HG03378 (cell line): ENCODE measurements around the gene CPLX1.

Experiments
- ATAC-seq: cut with Tn5 transposase; IDR thresholded peaks from one replicate; pipeline ENCODE4 v1.9.1; 2021; ENCODE audit warnings: mild to moderate bottlenecking, moderate library complexity; ENCODE audit not compliant: unreplicated experiment

Gene CPLX1

DNA sequence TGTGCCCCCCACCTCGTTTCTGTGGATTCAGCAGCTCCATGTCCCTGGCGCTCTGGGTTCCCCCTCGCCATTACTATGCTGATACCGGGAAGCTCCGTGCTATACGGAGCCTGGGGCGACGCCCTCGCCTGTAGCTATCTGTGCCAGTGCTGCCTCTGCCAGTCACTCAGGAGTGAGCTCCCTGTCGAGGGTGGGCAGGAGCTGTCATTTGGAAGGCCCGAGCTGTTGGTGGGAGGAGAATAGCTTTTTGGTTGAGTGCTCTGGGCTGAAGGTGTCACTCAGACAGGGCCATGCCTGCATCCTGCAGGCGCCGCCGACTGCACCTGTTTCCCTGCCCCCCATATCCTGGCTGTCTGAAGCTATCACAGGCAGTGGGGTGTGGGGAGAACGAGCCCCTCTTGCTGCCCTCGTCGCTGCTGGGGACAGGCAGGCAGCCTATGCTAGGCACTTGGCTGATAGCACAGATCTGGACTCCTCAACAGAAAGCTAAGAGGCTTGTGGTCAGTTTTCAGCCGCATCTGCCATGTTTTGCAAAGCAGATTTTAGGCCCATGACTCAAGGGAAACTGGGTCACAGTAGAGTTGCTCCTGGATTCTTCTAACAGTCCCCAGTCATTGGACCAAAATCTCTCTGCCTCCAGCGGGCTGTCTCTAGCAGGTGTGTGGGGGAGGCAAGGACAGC is 31.8 kb downstream of the CPLX1 start:
- no peak for ATAC-seq

DNA sequence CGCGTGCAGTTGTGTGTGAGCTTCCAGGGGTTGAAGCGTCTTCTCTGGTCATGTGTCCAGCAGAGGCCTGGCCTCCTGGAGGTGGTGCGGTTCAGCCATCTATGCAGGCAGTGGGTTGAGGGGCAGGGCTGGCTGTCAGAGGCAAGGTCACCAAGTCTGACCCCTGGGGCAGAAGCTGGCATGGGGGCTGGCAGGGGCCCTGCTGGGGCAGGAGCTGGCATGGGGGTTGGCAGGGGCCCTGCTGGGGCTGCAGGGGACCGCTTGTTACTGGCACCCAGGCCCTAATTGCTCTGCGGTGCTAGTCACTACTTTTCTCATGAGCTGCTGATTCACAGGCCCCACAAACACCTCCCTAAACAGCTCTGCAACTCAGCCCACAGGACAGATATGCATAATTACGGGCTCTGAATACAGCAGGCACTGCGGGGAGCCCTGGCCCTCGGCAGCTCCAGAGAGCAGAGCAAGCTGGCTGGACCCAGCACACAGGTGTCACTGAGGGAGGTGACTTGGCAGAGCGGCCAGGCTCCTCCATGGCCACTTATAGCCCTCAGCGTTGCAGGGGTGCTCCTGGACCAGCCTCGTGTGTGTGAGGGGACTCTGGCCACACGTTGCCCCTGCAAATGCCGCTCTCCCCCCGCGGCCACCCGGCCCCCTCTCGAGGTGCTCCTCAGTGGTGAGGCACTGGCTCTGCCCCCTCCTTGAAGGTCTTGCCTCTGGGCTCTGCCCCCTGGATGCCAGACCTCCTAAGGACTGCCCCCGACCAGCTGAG is 32.7 kb downstream of the CPLX1 start:
- ATAC-seq, result no peak

DNA sequence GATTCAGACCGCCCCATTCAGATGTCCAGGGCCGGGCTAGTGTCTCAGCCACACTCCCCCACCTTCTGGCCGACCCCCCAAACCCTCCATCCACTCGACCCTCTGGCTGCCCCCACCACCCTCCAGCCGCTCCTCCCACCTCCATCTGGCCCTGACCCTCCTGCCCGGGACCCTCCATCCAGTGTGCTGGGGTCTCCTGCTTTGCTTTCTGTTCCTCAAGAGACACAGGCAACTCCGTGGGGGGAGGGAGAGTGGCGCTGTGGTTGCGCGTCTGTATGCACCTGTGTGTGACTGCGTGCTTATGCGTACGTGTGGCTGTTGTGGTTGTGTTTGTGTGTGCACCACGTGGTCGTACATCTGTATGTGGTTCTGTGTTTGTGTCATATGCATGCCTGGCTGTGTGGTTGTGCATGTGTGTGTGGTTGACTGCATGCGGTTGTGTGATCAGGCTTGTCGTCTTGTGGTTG is 33.3 kb downstream of the CPLX1 start:
- no peak for ATAC-seq

DNA sequence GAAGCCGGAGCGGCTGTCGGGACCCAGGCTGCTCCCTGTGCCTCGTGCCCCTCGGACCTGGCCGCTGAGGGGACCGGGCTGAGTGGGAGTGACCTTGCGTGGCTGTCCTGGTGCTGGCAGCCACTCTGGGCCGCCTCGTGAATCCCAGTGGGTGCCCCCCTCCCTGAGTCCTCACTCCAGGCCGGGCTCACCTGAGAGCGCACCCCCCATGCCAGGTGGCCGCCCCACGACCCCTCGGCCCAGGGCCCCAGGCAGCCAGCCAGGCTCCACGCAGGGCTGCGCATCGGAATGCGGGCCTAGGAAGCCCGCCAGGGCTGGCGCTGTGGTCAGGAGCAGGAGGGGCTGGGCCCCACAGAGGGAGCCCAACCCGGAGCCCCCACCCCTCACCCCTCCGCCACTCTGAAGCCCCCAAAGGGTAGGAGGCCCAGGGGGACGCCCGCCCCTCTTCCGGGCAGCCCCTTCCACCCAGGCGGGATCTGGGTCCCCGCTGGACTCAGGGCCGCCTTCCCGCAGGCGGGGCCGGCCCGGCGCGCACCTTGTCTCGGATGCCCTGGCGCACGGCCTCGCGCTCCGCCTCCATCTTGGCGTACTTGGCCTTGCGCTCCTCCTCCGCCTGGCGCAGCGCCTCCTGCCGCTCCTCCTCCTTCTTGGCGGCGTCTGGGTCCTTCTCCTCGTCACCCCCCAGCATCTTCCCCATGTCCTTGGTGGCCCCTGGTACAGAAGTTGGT is 33.9 kb downstream of the CPLX1 start:
- ATAC-seq, result no peak

DNA sequence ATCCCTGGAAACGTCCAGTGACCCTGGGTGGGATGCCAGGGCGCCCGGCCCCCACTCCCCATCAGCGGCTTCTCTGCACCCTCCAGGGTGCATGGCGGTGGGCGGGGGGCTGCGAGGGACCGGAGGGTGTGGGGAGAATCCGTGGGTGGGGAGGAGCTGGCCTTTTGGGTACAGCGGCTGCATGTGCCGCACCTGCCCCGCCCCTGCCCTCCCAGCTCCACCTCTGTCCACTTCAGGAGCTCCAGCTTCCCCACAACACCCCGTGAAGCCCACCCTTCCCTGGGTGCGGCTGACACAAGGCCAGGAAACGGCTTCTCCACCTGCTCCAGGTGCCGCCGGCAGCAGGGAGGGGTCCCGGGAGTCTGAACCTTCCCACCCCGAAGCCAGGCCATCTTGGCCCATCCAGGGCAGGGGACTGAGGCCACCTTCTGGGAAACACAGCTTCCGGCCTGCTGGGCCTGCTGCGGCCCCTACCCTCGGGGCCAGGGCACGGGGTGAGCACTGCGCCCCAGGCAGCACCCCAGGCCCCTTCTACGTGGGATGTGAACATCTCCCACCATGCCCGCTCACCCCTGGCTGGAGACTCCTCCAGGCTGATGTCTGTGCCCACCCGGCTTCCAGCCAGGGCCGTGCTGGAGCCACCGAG is 34.6 kb downstream of the CPLX1 start:
- no peak for ATAC-seq

DNA sequence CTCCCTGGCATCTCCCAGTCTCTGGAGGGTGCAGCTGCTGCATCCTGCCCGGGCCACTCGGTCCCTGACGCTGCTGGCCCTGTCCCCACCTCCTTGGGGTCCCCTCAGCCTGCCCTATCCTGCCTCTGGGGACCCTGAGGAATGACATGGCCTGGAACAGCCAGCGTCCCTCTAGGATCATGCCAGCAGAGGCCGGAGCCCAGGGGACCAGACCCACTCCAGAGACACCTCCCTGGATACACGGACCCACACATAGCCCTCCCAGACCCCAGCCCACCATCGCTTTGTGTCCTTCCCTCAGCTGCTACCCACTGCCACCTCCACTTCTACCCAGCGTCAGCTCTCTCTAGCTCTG is 35.5 kb downstream of the CPLX1 start:
- no peak for ATAC-seq

DNA sequence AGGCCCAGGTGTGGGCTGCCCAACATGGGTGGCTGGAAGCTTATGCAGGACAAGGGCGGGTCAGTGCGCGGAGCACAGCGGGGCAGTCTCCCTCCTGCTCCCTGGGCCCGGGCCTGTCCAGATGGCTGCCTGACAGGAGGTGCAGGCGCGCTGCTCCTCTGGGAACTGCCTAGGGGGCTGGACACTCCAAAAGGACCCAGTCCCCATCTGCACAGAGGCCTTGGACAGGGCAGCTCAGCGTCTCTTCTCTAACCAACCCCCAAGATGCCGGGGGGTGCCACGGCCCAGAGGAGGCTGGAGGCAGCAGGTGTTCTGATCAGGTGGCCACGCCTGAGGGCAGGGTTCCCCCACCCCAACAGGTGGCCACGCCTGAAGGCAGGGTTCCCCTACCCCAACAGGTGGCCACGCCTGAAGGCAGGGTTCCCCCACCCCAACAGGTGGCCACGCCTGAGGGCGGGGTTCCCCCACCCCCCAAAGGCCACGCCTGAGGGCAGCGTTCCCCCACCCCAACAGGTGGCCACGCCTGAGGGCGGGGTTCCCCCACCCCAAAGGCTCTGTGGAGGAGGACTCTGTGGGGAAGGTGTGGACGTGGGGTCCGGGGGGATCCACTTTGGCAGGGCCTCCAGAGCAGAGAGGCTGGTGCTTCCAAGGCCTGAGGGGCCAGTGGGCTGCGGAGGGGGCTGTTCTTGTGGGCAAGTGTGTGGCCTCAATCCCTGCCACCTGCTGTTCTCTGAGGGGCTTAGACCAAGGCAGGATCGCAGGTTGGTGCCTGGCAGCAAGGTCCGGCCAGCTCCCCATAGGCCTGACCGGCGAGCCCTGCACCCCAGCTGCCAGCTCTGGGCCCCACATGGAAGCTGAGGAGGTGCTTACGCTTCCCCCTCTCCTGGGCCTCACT is 36.1 kb downstream of the CPLX1 start:
- no peak for ATAC-seq

DNA sequence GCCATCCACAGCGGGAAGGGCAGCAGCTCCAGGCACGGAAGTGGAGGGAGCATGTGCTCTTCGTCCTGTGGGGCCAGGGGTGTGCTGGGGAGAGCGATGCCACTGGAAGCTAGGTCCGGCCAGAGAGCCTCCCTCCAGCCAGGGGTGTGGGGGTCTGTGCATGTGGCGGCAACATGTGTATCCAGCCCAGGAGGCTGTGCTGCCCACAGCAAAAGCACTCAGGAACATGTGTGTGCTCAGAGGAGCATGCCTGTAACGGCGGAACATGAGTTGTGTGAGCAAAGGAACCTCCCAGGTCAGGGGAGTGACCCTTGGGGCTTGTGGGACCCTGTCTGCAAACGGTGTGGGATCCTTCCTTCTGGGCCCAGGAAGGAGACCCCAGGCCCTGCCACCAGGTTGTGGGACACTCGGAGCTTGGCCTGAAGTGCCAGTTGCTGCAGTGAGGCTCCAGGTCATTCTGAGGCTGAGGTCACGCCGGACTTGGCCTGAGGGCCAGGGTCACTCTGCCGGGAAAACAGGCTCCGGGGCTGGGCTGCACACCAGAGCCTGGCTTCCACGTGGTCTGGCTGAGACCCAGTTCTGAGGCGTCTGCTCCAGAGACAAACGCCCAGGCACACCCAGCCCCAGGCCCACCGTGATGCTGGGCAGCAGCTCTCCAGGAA is 37.2 kb downstream of the CPLX1 start:
- ATAC-seq, result no peak

DNA sequence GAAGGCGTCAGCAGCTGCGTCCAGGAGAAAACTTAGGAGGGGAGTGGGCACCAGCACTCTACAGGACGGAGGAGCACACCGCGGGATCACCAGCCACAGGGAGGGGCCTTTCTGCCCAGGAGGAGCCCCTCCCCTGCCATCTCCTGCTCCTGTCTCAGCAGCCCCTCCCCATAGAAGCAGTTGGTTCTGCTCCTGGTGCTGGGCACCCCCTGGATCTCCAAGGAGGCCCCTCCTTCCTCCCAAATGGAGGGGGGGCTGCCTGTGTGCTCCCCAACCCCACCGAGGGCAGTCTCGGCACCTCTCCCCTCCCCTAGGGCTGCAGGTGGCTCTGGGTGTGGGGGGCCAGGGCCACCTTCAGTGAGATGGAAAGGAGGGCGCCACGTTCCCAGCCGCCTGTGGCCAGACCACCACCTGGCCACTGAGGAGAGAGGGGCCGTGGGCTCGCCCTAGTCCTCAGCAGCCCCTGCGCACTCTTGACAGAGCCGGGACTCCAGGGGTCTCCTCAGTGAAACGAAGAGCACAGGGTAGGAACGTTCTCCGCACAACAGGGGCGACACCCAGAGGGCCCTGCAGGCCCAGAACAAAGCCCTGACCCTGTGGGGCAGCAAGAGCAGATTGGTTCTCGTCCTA is 37.8 kb downstream of the CPLX1 start:
- no peak for ATAC-seq

DNA sequence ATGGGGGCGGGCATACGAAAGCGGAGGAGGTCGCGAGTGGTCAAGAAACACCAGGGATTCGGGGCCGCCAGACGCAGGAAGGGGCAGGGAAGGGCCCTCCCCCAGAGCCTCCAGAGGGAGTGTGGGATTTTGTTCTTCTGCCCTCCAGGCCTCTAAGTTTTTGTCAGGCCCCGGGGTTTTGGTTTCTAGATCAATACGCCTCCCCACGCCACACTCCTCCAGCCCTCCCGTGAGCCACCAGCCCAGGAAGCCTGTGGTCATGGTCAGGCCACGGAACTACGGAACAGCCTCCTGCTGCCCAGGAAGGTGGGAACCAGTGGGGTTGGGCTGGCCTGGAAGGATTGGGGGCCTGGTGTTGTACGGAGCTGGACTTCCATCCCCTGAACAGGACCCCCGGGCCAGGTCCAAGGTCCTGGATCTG is 38.4 kb downstream of the CPLX1 start:
- ATAC-seq, result no peak

DNA sequence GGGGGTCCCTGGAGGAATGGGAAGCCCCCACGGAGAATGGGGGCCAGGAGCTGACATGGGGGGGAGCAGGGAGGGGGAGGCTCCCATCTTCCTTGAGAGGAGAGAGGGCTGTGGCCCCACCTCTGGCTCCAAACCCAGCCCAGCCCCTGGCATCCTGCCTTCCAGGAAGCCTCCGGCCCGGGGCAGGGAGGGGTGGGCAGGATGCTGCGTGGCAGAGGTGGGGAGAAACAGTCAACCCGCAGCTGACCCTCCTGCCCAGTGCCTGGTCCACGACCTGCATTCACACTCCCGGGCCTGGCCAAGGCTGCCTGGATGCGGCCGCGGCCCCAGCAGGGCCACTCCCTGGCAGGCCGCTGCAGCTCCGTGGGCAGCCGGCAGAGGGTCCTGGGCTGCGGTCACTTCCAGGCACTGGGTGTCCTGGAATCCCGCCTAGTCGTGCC is 39.0 kb downstream of the CPLX1 start:
- ATAC-seq, result no peak

DNA sequence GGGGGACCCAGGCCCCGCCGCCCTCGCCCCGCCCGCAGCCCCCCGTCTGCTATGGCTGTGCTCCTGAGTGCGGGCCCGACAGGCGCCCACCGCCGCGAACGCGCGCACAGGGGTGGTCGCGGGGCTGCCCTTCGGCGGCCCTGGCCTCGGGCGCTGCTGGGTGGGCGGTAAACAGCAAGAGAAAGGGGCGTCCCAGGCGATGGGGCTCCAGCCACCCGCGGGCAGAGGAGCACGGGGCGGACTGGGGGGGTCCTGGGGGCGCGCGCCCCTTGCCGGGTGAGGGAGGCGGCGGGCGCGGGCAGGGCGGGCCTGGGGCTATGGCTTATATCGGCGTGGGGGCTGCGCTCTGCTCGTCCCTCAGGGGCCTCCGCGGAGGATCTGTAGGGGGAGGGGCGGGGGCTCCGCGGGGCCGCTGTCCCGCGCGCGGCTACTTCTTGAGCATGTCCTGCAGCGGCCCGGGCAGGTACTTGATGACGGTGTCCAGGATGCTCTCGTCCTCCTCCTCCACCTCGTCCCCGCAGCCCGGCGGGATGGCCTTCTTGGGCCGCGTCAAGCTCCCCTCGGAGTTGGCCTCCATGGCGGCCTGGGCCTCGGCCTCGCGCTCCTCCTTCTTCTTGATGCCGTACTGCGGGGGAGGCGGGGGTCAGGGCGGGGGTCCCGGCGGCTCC is 39.7 kb downstream of the CPLX1 start:
- ATAC-seq, result no peak

DNA sequence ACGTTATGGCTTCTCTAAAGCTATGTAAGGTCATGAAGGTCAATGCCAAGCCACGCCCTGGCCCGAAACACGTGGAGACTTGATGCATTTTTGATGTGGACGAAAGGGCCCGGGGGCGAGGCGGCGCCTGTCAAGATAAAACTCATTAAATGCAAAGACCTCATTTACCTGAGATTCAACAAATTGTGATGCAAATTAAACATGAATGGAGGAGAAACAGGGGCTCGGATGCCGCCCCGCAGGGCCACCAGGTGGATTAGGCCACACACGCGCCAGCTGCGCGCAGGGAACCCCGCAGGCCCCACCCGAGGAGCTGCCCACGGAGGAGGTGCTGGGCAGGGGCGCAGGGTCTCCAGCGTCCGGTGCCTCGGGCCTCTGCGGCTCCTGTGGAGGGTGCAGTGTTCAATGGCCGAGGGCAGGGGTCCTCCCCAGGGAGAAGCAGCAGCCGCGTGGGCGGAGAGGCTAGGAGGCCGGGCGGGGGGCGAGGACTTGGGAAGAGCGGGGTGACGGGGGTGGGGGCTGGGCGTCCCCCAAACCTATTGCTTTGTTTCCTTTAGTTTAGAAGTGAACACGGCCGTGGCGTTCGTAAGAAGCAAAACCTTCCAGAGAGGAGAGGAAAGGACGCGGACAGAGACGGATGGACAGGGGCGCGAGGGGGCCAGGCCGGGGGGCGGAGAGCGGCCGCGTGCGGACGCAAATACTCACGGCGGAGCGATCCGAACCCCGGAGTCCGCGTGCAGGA is 40.4 kb downstream of the CPLX1 start:
- ATAC-seq, result no peak

DNA sequence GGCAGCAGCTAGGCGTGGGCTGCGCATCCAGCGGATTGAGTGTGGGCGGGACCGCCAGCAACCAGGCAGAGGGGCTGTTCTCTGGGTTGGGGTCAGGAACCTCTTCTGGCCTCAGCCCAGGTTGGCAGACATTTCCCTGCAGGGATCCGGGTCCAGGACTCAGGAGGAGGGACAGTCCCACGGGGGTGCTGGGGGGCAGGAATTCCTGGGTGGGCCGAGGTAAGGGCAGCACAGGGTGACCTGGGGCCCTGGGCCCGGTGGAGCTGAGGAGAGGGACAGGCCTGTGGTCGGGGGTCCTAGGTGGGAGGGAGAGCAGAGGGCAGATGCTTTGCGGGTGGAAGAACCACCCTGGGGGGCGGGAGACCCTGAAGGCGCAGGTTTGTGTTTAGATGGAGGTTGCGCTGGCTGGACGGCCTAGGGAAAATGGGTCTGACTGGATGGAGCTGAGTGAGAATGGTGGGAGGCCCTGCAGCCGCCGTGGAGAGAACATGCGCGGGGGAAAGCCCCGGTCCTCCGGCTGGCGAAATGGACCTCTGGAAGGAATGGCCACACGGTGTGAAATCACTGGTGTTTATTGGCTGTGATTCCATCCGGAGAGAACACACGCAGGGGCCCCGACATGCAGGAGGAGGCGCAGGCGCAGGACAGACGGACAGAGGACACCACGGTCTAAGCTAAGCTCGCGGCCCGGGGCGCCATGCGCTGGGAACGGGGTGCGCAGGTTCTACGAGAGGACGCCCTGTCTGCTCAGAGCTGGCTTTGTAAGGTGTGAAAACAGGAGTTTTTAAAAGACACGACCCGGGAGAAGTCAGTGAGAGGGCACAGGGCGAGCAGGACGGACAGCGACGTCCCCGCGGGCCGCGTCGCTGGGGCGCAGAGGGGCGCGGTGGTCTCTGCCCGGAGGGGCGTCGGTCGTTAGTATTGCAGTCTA is 41.3 kb downstream of the CPLX1 start:
- no peak for ATAC-seq

DNA sequence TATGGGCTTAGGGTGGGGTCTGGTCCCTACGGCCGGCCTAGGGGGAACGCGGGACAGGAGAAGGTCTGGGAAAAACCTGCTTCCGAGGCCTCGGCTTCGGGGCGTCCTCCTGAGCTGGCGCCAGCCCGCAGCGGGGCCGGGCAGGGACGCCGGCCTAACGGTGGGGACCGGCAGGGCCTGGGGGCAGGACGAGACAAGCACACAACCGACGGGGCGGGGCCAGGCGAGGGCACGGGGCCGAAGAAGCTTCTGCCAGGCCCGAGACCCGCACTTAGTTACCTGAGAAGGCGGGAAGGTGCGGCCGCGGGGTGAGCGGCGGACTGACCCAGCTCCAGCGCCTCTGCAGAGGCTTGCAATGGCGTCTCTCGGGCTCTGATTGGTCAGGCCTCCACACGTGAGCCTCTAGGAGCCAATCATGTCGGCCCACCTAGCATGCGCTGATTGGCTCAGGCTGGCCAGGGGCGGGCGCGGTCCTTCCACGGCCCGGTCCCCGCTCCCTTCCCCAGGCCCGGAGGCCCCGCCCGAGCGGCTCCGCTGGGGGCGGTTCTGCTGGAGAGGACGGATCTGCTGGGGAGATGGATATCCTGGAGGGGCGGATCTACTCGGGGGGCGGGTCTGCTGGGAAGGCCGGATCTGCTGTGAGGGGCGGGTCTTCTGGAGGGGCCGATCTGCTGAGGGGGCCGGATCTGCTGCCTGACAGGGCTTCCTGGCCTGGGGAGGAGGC is 44.3 kb downstream of the CPLX1 start:
- peak; percentile 95 for ATAC-seq

DNA sequence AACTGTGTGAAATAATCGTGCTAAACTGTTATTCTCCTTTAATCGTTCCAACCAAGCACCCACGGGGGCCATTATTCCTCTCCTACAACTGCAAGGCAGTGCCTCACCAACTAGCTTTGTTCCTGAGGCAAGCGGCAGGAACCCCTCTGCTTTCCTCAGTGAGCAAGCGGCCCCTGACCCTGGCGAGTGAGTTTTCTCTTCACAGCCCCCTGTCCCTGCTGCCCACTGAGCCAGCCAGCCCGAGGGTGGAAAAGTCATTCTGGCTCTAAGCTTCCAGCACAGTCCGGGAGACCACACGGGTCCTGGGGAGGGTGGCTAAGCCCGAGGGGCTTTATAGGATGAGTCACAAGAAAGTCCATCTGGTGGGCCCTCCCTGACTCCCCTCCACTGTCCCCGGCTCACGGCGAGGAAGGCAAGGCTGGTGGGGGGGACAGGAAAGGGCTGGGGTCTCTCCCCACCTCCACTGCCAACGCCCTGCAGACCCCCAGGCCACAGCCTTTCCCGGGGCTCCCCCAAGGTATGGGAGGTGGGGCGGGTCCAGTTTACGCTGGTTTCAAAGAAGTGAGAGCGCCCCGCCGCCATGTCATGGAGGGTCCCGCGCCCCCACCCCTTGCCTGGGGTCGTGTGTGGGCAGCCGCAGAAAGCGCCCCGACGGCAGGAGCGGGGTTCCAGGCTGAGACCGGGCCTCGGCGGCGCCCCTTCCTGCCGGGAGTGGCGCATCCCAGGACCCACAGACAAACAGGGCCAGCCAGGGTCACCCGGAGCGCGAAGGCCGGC is 45.0 kb downstream of the CPLX1 start:
- ATAC-seq, result no peak
